Measurements from ENCODE around the gene LBHD2. TPM values are rescaled to one million over a fixed set of nuclear protein-coding genes. Genes with fewer than 3 reads are reported as not detected.

The LBHD2 gene
- total and polyA plus RNA-seq, 2 of the 13 experiments (the other 11 are each of a cell fraction or from before 2014, with no cell fraction given): 0.67 to 1.00 TPM

DNA sequence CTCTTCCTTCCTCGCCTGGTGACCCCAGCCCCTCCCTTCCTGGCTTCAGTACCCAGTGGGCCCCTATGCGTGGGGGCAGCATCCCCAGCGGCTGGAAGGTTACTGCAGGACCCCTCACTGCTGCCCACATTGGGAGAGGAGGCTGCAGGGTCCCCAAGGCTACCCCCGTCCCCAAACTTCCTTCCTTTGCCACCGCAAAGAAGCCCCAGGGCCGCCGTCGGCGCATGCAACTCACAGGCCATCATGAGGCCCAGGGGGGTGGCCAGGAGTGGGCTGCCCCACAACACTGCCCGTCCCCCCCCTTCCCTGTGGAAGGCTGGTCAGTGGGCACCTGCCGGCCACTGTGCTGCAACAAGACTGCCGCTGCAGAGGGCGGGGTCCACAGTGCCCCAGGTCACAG lies 29.8 kb downstream of the LBHD2 start:
- Histone ChIP-seq H3K4me3 (replicated peaks in 1 of 3; ENCODE audit: insufficient read depth in 1 of 3, low read depth in 2 of 3, low read length in 3 of 3) (no peak overlapping the region), H3K9me3 (ENCODE audit: low read length) (no peaks in the 10 kb centered on the region), H3K79me2 (ENCODE audit: insufficient read depth, low read length) (no peaks in the 10 kb centered on the region), H4K20me1 (ENCODE audit: insufficient read depth, low read length) (0 out of 2 replicates have a peak, but pooled peaks cover 2% of the 10 kb centered on the region), H3K27me3 (ENCODE audit: control insufficient read depth in 1 of 2, insufficient read depth in 2 of 2, low read length in 2 of 2) (peaks cover 0 to 7% of the 10 kb centered on the region in 2 experiments; a peak in 1 of 5 replicates), H3K36me3 (replicated peaks in 1 of 2; ENCODE audit: control insufficient read depth in 1 of 2, insufficient read depth in 2 of 2, low read length in 2 of 2) (no peaks in the 10 kb centered on the region), H2AFZ (ENCODE audit: low read length) (no peak overlapping the region), H3K4me1 (ENCODE audit: insufficient read depth, low read length) (peaks cover 87% of the 10 kb centered on the region), H3K9ac (ENCODE audit: insufficient read depth, low read depth, low read length) (no peak overlapping the region), H3K27ac (ENCODE audit: extremely low read length, insufficient read depth, low read length) (no peak overlapping the region), H3K4me2 (ENCODE audit: low read depth, low read length) (peak overlapping the region; percentile 24; the same call in 1 of the 2 replicates)
- in situ Hi-C loops (cut with HindIII; ENCODE audit: extremely low pct_ligation_motif_present, low pct_unique_long_range_greater_than_20kb) (no loop called here), intact Hi-C loops (cut with micrococcal nuclease; ENCODE audit: unreplicated experiment) (no loop called here)
- ChIA-PET POLR2A (interaction anchor here (0.9 to 5.9 kb wide), 5 partner anchors 9 to 17 kb away, joined by 3 to 55 read pairs (median 4); no protein-coding TSS in a partner anchor), CTCF (ENCODE audit: low intra/inter-chr PET ratio, low total read pairs) (no interaction called here)
- 66% methylated on average over 8 of the region's 13 CpGs for WGBS (ENCODE audit: low lambda C conversion rate)
- no peak for FAIRE-seq
- no TSS peak for BruUV-seq (replicated peaks)
- peak; percentile 5 for ATAC-seq
- DNase-seq (ENCODE audit: low spot score): no peak
- TF ChIP-seq, protein P1, sequence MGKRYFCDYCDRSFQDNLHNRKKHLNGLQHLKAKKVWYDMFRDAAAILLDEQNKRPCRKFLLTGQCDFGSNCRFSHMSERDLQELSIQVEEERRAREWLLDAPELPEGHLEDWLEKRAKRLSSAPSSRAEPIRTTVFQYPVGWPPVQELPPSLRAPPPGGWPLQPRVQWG (CRISPR knock-in tag; IDR thresholded peaks at IDR 0.05; ENCODE audit: borderline replicate concordance, low read depth): no peak
- no peak for TF ChIP-seq NFKB2 (CRISPR knock-in tag; IDR thresholded peaks at IDR 0.05; ENCODE audit: borderline replicate concordance)
- 0 out of 2 replicates have a peak, but pooled peaks have one; percentile 67 for TF ChIP-seq ZNF333 (CRISPR knock-in tag; IDR thresholded peaks at IDR 0.05; ENCODE audit: borderline replicate concordance)
- 0 out of 2 replicates have a peak, but pooled peaks have one; percentile 59 for TF ChIP-seq MTA1 (CRISPR knock-in tag; IDR thresholded peaks at IDR 0.05; ENCODE audit: borderline replicate concordance)
- TF ChIP-seq RFXANK (CRISPR knock-in tag; IDR thresholded peaks at IDR 0.05): no peak
- TF ChIP-seq, protein P2, sequence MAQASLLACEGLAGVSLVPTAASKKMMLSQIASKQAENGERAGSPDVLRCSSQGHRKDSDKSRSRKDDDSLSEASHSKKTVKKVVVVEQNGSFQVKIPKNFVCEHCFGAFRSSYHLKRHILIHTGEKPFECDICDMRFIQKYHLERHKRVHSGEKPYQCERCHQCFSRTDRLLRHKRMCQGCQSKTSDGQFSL (CRISPR knock-in tag; IDR thresholded peaks at IDR 0.05): 0 out of 2 replicates have a peak, but pooled peaks have one; percentile 31
- peak; percentile 25; the same call in 1 of the 2 replicates for TF ChIP-seq GABPB1 (CRISPR knock-in tag; IDR thresholded peaks at IDR 0.05)
- TF ChIP-seq RXRA (CRISPR knock-in tag; IDR thresholded peaks at IDR 0.05): peak; percentile 12; the same call in 1 of the 2 replicates
- no peak for TF ChIP-seq ZKSCAN5 (CRISPR knock-in tag; IDR thresholded peaks at IDR 0.05)
- no peak for TF ChIP-seq MEIS1 (CRISPR knock-in tag; IDR thresholded peaks at IDR 0.05; ENCODE audit: borderline replicate concordance)
- 0 out of 2 replicates have a peak, but pooled peaks have one; percentile 4 for TF ChIP-seq ZNF768 (CRISPR knock-in tag; IDR thresholded peaks at IDR 0.05)
- TF ChIP-seq MED1 (CRISPR knock-in tag; IDR thresholded peaks at IDR 0.05): no peak
- 0 out of 2 replicates have a peak, but pooled peaks have one; percentile 68 for TF ChIP-seq ZSCAN31 (CRISPR knock-in tag; IDR thresholded peaks at IDR 0.05; ENCODE audit: low read depth)
- TF ChIP-seq HNRNPK (IDR thresholded peaks at IDR 0.05; ENCODE audit: low read depth, low read length, poor library complexity, severe bottlenecking): peak; percentile 52
- no peak for TF ChIP-seq MEIS2 (CRISPR knock-in tag; IDR thresholded peaks at IDR 0.05)
- TF ChIP-seq KLF16 (CRISPR knock-in tag; IDR thresholded peaks at IDR 0.05): no peak
- peak; percentile 36 for TF ChIP-seq HNRNPLL (IDR thresholded peaks at IDR 0.05; ENCODE audit: low read depth, low read length, poor library complexity, severe bottlenecking)
- TF ChIP-seq RBFOX2 (IDR thresholded peaks at IDR 0.05; ENCODE audit: low read depth, low read length): peak; percentile 67
- peak; percentile 85 for TF ChIP-seq TARDBP (CRISPR knock-in tag; IDR thresholded peaks at IDR 0.05)
- peak; percentile 92 for TF ChIP-seq ZNF326 (CRISPR knock-in tag; IDR thresholded peaks at IDR 0.05; ENCODE audit: borderline replicate concordance)
- peak in 1 of 2 experiments; percentile 46; a peak in 1 of 4 replicates for TF ChIP-seq POLR2A (IDR thresholded peaks at IDR 0.05; ENCODE audit: insufficient read depth in 1 of 2, low read depth in 2 of 2, low read length in 2 of 2)
- TF ChIP-seq ZNF883 (CRISPR knock-in tag; IDR thresholded peaks at IDR 0.05; ENCODE audit: not compliant biosample characterization): peak; percentile 33
- no peak for TF ChIP-seq TEAD2 (CRISPR knock-in tag; IDR thresholded peaks at IDR 0.05)
- peak; percentile 99 for TF ChIP-seq AGO2 (optimal IDR thresholded peaks at IDR 0.05; ENCODE audit: low read depth, low read length)
- TF ChIP-seq ZZZ3 (CRISPR knock-in tag; IDR thresholded peaks at IDR 0.05; ENCODE audit: borderline replicate concordance): no peak
- peak; percentile 71; the same call in 1 of the 2 replicates for TF ChIP-seq ZNF274 (CRISPR knock-in tag; IDR thresholded peaks at IDR 0.05)
- no peak for TF ChIP-seq NFATC3 (CRISPR knock-in tag; IDR thresholded peaks at IDR 0.05)
- no peak for TF ChIP-seq JARID2 (CRISPR knock-in tag; IDR thresholded peaks at IDR 0.05; ENCODE audit: insufficient replicate concordance)
